ENCODE measurements around the gene CAMKV.

The CAMKV gene

GRCh38 chr3:49898991-49899390 is 29.3 kb upstream of the CAMKV start:
- no peak overlapping the region for H3K4me3 ChIP-seq (ENCODE audit: low read depth, low read length)

GRCh38 chr3:49896345-49896744 is 26.6 kb upstream of the CAMKV start:
- H3K4me3 ChIP-seq (ENCODE audit: low read depth, low read length) = no peak overlapping the region

DNA sequence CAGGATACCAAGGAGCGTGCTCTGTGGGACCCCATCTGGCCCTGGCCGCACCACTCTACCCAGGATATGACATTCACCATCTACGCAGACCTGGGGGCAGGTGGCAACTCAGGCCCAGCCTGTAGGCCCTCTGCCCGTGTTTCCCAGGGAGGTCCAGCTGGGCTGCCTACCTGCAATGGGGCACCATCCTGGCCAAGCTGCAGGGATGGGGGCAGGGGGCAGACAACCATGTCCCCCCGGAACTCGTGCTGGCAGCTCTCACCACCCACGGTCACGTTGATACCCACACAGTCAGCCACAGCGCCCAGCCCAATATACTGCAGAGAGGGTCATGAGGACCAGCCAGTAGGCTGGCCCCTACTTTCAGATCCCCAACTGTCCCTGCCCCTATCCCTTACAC is 26.1 kb upstream of the CAMKV start:
- no peak overlapping the region for H3K4me3 ChIP-seq (ENCODE audit: low read depth, low read length)

DNA sequence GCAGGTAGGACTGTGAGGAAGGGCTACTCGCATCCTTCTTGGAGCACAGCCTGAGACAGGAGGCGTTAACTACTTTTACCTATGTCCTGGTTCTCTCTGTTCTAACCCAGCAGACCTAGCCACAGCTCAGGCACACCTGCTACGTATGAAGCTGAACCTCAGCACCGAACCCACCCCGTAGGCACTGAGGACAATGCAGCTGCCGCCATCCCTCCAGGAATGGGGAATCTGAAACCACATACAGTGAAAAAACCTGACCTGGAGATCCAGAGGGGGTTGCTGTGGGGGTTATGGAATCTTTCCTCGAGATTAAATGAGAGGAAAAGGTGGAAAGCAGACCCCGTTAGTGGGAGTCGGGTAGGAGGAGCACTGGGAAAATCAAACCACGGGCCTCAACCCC is 19.6 kb upstream of the CAMKV start:
- H3K4me3 ChIP-seq (ENCODE audit: low read depth, low read length) = no peak overlapping the region

- no peak overlapping the region for H3K4me3 ChIP-seq (ENCODE audit: low read depth, low read length)
Measured at GRCh38 chr3:49886922-49887265, 17.2 kb upstream of the CAMKV start.

DNA sequence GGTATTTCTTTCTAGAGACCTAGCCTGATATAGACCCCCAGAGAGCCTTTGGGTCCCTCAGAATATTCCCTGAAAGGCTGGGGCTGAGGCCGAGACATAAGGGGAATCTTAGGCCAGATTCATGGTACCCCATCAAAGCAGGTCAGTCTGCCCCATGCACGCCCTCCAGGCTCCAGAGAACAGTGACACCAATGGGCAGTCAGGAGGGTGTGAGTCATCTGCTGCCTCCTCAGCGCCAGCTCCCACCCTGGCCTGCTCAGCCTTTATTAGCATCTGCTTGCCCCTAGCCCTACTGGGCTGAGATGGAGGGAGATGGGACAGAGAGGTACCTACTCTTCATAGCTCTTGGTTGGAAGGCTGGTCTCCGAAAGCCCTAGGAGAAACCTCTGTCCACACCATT is 14.3 kb upstream of the CAMKV start:
- no peak overlapping the region for H3K4me3 ChIP-seq (ENCODE audit: low read depth, low read length)

- H3K4me3 ChIP-seq (ENCODE audit: low read depth, low read length) = no peak overlapping the region
Measured at GRCh38 chr3:49882166-49882565, 12.5 kb upstream of the CAMKV start.

GRCh38 chr3:49880581-49881315 is 11.0 kb upstream of the CAMKV start:
- H3K4me3 ChIP-seq (ENCODE audit: low read depth, low read length) = no peak overlapping the region

- no peak overlapping the region for H3K4me3 ChIP-seq (ENCODE audit: low read depth, low read length)
Measured at GRCh38 chr3:49879721-49880120, 10.0 kb upstream of the CAMKV start.

GRCh38 chr3:49878686-49879085 is 9.0 kb upstream of the CAMKV start:
- H3K4me3 ChIP-seq (ENCODE audit: low read depth, low read length) = no peak overlapping the region

- H3K4me3 ChIP-seq (ENCODE audit: low read depth, low read length) = no peak overlapping the region
Measured at GRCh38 chr3:49877716-49878115, 8.0 kb upstream of the CAMKV start.

- H3K4me3 ChIP-seq (ENCODE audit: low read depth, low read length) = no peak overlapping the region
Measured at GRCh38 chr3:49876567-49876966, 6.9 kb upstream of the CAMKV start.

DNA sequence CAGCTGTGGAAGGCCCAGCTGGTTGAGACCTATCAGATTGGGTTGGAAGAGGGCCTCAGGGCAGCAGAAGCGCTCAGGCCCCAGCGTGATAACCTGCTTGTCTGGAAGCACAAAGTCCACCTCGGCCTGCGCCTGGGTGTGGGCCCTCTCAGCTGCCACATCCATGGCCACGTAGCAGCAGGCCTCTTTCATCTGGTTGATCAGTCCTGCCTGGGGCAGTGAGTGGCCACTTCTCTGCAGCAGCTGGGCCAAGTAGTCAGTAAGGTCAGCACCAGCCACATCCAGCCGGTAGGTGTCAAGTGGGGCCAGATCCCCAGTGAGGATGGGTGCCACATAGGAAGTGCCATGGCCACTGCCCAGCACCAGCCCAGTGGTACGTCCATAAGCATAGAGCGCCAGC is 3.9 kb upstream of the CAMKV start:
- H3K4me3 ChIP-seq (ENCODE audit: low read depth, low read length) = no peak overlapping the region

GRCh38 chr3:49872801-49873281 is 3.1 kb upstream of the CAMKV start:
- H3K4me3 ChIP-seq (ENCODE audit: low read depth, low read length) = no peak overlapping the region

GRCh38 chr3:49871531-49872153 is 1.9 kb upstream of the CAMKV start:
- H3K4me3 ChIP-seq (ENCODE audit: low read depth, low read length) = no peak overlapping the region

GRCh38 chr3:49868862-49869466 is 742 bp downstream of the CAMKV start:
- H3K4me3 ChIP-seq (ENCODE audit: low read depth, low read length) = peak overlapping the region; percentile 61

DNA sequence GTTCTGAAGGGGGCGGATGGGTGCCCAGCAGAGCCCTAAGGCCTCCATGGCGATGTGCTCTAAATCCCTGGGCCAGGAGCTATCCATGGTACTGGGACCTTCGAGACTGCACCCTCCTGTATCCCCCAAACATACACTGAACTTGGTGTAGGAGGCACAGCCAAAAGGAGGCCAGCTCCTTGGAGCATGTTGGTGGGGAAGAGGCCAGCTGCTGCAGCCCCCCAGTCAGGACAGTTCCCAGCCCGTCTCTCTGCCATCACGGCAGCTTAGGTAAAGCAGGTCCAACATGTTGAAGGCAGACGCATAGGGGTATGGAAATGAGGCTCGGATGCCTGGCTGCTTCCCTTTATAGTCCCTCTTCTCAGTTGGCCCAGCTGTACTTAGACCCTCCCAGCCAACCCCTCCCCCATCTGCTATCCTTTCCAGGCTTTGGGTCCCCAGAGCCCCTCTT is 1.8 kb downstream of the CAMKV start:
- no peak overlapping the region for H3K4me3 ChIP-seq (ENCODE audit: low read depth, low read length)

DNA sequence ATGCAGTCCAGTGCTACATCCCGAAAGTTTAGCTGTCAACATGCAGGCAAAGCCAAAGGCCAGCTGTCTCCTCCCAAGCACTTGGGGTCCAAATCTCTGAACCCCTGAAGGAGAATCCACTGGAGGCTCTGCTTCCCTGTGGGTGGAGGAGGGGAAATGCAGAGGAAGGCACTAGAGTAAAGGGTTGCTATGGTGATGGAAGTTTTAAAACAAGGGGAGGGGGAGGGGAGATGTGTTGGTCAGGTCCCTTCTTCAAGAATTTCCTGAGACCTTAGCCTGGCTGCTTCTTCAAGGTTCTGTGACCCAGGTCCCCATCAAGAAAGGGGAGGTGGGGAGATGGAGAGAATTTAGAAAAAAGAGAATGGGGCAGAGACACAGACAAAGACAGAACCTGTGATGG is 2.3 kb downstream of the CAMKV start:
- no peak overlapping the region for H3K4me3 ChIP-seq (ENCODE audit: low read depth, low read length)

DNA sequence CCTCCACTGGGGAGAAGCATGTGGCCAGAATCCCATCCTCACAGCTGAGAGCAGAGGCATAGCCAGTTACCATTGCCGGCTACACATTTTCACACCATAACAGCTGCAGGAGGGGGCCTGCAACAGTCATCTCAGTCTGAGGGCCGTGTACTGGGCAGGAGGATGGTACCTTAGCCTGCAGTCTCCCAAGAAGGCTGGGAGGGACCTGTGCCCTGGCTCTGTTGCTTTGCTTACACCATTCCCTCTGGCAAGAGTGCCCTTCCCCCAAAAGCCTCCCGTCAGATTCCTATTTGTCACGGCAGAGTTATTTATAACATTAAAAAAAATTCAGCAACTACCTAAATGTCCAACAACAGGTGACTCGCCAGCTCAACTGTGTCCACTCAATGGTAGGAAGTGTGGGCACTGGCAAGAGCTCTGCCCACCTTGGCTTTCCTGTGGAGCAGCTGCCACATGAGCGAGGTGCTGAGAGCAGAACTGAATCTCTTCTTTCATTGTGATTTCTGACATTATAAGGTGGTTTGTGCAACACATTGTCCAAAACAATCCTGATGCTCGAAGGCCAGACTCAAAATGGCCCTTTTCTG is 4.4 kb downstream of the CAMKV start:
- no peak overlapping the region for H3K4me3 ChIP-seq (ENCODE audit: low read depth, low read length)

DNA sequence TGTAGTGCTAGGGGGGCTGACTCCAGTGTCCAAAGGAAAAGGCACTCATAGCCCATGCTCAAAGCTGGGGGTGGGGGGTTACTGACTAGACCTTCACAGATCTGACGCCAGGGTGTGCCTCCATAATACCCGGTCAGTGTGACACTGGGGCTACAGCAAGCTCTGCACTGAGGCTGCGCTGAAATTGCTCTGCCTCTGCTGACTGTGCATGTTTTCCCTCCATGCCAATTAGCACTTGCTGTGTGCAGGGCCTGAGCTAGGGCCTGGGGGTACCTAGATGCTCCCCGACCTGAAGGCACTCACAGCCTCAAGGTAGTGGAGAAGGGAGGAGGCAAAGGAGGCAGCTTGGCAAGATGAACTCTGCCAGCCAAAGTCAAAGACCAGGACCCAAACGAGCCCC is 5.2 kb downstream of the CAMKV start:
- H3K4me3 ChIP-seq (ENCODE audit: low read depth, low read length) = no peak overlapping the region

DNA sequence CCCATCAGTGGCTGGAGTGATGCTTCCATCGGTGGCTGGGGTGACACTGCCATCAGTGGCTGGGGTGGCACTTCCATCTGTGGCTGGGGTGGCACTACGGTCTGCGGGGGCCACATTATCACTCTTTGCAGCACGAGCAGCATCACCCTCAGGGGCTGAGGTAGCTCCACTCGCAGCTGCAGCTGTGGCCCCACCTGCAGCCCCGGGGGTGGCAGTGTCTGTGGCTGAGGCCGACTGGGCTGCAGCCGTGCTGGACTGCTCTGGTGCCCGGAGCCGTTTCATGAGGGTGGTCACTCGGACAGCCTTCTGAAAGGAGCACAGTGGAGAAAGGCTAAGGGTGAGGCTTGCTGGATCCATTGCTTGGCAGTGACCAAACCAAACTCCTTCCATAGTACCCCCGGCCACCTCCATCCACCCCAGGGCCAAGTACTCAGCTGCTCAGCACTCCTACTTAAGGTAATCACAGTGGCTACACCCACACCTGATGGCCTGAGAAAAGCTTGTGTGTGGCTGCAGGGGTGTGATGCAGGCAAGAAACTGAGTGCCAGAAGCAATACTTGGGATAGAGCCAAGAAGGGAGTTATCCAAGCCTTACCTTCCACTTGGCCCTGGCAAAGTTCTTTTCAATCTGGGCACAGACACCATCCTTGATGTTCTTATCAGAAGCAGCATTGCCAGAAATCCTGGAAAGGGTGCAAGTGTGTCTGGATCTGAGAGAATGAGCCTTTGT is 10.0 kb downstream of the CAMKV start:
- no peak overlapping the region for H3K4me3 ChIP-seq (ENCODE audit: low read depth, low read length)
